Globus pallidus (tissue), 1 donor: ENCODE measurements around the gene HNRNPM.
A peak's percentile ranks its signal among the peaks of the same experiment; 100 is the strongest.

Experiments
- DNase-seq: peaks from one replicate; pipeline ENCODE4 v3.0.0-alpha.2; 2015; ENCODE audit warnings: low spot score

HNRNPM gene

DNA sequence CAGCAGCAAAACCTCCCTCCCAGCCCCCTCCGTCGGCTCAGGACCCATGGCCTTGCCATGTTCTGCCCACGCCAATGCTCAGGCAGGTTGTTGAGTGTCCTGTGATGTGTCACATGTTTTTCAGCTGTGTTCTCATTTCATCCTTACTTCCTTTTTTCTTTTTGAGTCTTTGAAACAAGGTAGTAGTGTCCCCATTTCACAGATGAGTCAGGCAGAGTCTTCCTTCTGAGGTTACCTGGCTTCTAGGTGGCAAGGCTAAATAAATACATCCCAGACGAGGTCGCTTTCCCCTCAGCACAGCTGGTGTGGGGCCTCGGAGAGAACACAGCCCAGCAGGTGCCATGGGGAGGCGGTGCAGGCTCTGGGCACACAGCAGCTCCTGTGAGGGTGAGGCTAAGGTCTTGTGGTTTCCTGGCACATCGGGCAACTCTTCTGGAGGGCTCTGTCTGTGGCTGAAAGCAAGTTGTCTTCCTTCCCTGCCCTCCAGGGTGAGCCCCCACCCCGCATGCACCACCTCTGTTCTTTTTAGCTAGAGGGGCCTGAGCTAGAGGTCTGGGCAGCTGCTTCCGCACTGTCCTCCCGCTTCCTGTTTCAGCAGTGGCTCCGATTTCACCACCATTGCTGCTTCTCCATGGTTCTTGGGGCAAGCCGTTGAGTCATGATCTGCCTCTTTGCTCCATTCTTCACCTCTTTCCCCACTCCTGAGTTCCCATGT is 42.5 kb downstream of the HNRNPM start:
- peak; percentile 65 for DNase-seq

DNA sequence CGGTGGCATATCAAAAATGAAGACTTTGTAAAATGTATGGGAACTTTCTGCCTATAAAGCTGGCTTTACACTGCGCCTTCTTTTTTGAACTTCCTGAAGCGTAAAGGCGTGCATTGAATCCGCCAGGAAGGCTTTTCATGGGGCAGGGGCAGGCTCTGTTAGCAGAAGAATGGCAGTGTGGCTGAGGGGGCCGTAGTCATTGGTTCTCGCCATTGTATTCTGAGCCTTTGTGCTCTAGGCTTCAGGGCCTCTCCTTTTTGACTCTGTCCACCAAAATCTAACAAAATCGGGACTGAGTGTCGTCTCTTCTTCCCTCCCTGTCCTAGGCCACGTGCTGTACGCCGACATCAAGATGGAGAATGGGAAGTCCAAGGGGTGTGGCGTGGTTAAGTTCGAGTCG is 43.6 kb downstream of the HNRNPM start:
- DNase-seq: no peak

DNA sequence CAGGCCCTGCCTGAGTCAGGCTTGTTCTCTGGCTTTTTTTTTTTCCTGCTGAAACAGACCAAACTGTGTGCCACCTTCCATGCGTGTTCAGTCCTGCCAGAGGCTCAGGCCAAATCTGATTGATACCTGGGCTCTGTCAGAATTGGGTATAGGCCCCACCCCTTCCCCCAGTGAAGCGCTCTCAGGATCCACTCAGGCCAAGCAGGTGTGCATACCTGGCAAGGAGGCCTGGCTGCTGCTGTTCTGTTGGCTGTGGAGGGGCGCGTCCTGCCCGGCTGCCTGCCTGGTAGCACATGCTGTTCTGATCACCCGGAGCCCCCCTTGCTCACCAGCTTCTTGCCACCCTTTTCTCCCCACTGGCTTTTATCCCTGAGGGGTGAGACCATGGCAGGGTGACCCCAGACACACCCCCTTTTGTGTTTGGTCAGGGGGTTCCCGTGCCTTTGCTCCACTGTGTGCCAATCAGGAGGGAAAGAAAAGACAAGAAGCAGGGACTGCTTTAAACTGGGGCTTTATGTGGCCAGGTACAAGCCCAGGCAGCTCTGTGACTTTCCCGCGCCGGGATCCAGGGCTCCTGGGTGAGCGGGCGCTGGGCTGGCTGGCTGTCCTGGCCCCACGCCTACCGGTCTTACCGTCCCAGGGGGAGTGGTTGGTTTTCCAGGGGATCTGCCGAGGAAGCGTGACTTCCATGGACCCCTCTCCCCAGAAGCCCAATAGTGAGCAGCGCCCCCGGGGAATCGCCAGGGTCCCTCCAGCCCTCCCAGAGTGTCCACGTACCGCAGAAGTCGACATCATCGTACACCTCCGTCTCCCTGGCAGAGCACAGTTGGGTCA is 45.0 kb downstream of the HNRNPM start:
- no peak for DNase-seq

DNA sequence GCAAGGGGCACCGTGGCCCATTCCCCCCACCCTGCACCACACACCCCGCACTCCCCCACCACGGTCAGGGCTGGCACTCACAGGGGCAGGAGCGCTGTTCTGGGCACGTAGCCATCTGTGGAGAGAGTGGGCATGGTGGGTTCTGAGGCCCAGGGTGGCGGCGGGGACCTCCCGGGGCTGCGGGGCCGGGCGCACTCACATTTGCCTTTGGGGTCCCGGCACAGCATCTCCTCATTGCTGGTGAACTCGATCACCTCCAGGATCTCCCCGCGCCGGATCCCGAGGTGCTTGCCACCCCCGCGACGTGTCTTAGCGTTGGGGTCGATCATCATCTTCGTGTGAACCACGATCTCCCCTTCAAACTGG is 45.6 kb downstream of the HNRNPM start:
- no peak for DNase-seq

DNA sequence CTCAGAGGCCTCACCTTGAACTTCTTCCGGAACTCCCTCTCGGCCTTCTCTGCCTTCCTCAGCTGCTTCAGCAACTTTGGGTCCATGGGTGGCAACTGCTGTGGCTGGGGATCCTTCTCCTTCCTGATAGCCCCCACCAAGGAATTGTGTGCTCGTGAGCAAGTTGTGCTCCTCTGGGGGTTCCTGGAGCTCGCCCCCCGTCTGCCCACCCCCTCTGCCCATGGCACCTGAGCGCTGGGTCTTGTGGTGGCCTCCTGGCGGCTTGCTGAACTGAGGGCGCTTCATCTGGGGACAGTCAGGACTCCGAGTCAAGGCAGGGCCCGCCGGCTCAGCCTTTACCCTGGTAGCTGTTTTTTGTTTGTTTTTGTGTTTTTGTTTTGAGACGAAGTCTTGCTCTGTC is 46.1 kb downstream of the HNRNPM start:
- DNase-seq: no peak

DNA sequence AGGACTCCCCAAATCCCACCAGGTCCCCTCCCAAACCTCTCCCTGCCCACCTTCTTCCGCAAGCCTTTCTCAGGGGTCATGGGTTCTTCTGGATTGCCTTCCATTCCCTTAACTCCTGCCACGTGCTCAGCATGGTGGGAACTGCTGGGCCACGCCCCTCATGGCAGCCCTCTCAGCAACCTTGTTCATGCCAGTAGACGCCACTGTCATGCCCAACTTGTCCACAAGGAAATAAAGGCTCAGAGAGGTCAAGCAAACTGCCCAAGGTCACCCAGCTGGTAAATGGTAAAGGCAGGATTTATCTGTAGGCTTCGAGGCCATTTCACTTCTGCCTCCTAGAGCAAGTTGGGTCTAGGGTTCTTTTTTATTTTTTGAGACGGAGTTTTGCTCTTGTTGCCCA is 46.8 kb downstream of the HNRNPM start:
- DNase-seq: no peak

DNA sequence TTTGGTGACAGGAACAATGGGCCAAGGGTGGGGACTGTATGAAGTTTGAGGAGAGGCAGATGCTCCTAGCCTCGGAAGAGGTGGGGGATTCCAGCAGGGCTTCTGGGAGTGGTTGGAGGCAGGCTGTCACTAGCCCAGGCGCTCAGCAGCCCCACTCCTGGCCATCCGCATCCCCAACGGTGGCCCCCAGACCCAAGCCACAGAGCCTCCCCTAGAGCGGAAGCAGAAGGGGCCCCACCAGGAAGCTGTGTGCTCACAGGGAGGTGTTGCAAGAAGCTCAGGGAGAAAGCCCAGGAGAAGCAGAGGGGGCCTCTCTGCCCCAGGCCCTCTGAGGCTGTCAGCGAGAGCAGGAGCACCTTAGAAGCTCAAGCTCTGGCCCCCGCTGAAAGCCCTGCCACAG is 49.4 kb downstream of the HNRNPM start:
- DNase-seq: no peak

DNA sequence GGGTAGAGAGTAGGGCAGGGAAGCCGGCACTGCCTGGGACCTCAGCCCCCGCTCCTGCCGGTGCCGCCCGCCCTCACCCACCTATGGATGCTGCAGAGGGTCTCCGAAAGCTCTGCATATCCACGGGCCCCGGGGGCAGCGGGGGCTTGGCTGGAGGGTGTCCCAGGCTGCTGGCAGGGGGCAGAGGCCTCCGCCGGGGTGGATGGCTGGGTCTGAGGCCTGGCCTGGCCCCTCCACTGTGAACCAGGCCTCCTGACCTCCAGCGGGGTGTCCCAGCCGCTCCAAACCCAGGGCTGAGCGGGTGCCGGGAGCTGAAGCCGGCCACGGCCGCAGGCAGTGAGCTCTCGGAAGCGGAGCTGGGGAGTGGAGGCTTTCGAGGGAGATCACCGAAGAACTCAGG is 53.5 kb downstream of the HNRNPM start:
- DNase-seq: no peak

DNA sequence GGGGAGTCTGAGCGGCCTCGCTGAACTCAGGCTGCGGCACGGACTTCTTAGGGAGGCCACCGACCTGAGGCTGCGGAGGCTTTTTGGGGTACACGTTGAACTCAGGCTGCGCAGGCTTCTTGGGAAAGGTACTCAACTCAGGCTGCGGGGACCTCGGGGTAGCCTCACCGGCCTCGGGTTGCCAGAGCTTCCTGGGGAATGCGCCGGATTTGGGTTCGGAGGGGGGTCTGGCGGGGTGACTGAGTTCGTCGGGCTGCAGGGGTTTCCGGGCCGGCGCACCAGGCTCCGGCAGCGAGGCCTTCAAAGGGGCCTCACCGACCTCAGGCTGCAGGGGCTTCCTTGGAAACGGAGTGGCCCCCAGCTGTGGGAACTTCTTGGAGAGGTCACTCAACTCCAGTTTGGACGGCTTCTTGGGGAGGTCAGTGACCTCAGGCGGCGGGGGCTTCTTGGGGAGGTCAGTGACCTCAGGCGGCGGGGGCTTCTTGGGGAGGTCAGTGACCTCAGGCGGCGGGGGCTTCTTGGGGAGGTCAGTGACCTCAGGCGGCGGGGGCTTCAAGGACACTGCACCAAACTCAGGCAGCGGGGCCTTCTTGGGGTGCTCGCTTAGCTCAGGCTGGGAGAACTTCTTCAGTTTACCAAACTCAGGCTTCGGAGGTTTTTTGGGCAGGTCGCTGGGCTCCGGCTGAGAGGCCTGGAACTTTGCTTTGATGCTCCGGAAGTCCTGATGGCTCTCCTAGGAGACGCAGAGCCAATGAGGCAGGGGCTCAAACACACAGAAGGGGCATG is 54.5 kb downstream of the HNRNPM start:
- DNase-seq: no peak

DNA sequence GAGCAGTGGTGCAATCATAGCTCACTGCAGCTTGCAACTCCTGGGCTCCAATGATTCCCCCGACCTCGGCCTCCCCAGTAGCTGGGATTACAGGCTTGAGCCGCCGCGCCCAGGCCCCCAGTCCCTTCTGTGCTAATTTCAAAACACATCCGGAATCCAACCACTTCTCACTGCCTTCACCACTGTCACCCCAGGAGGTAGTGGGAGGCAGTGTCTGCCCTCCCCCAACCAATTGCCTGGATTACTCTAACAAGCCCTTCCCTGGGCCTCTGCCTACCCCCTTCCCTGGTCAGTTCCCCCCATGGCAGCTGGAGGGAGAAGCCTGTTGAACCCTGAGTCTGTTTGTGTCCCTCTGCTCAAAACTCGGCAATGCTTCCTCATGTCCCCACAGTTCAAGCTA is 55.4 kb downstream of the HNRNPM start:
- DNase-seq: peak; percentile 33

DNA sequence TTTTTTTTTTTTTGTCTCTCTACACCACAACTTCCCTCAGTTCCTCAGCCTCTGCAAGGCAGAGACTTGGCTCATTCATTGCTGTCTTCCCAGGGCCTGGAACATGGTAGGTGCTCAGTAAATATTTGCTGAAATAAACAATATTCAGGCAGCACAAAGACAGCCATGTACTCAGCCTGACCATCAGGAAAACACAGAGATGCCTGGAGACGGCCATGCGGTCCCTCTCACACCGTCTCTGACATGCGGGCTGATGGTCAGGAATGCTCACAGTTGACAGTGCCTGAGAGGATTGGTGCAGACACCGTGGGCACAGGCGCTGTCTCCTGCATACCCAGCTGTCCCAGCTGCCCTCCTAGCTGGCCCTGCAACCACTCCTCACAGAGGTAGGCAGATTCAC is 56.7 kb downstream of the HNRNPM start:
- no peak for DNase-seq

DNA sequence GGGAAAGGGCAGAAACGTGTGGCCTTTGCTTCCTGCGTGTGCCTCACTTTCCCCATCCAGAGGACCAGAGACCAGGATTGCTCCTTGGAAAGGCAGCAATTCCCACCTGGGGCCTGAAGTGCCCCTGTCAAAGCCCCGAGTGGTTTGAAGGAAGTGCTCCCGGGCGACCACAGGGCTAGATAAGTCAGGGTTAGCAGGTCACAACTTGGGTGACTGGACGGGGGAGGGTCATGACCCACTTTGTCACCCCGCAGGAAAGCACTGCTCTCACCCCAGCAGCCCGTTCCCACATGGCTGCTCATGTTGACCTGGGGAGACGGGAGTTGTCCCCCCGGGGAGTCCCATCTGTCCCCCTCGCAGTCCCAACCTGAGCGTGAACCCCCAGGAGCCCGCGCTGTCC is 57.2 kb downstream of the HNRNPM start:
- DNase-seq: no peak

DNA sequence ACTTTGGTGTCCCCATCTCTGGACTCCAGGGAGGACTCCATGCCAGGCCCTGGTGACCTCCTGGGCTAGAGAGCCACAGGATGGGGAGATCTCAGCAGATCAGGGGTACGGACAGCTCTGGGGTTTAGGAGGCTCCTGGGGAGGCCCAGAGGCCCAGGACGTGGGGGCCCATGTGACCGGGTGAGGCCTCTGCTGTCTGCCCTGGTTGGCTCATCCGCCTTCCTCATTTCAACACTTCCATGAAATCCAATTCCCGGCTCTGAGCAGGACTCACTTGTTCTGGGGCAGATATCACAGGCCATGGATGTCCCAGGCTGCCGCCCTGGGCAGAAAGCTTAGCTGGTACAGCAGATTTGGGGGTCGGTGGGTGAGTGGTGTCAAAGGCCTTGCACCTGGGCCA is 58.7 kb downstream of the HNRNPM start:
- no peak for DNase-seq

DNA sequence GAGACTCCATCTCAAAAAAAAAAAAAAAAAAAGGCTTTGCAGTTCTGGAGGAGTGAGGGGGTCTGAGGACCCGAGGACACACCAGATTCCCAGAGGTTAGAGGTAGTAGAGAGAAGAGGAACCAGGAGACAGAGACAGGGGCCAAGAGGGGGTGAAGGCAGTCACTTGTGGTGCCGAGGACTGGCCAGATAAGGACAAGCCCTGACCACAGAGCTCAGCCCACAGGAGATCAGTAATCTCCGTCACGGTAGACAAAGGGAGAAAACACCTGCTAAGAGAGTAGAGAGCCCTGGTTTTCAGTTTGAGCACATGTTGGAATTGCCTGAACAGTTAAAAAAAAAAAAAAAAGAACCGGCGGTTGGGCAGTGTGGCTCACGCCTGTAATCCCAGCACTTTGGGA is 59.4 kb downstream of the HNRNPM start:
- DNase-seq: no peak

DNA sequence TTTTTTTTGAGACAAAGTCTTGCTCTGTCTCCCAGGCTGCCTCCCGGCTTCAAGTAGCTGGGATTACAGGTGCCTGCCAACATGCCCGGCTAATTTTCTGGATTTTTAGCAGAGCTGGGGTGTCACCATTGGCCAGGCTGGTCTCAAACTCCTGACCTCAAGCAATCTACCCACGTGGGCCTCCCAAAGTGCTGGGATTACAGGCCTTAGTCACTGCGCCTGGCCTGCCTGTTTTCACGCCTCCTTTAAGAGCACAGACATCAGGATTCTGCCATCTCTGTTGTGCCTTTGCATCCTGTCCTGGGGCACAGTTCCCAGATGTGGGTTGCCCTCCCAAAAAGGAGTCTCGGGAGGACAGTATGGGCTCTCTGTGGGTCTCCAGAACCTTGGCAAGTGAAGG is 60.1 kb downstream of the HNRNPM start:
- DNase-seq: no peak

DNA sequence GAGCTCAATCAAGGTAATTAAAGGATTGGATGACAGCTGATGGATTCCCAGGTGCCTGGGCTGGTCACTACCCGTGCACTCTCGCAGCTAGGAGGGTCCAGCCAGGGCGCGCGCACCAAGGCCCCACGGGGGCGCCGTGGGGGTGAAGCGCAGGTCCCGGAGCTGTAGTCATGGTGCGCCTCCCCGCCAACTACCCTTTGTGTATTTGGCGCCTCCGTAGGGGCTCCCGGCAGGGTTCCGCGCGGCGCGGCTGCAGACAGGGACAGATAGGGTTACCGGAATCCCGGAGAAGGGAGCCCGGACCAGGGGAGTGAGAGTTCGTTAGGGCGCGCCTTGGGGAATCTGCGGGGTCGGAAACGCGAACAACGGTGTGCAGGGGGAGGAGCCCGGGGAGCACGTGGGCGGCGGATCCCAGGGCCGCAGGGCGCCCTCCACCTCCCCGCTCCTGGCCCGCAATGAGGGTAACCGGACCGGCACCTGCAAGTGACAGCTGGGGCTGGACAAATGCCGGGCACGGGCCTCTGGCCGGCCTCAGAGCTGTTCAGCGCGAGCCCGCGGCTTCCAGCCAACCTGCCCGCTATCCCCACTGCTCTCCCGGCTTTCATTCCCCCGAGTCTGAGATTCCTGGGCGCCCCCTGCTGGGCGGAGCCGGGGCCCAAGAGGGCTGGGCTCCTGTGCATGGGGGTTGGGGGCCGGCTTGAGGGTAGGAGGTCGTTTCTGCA is 61.1 kb downstream of the HNRNPM start:
- DNase-seq: peak; percentile 76

DNA sequence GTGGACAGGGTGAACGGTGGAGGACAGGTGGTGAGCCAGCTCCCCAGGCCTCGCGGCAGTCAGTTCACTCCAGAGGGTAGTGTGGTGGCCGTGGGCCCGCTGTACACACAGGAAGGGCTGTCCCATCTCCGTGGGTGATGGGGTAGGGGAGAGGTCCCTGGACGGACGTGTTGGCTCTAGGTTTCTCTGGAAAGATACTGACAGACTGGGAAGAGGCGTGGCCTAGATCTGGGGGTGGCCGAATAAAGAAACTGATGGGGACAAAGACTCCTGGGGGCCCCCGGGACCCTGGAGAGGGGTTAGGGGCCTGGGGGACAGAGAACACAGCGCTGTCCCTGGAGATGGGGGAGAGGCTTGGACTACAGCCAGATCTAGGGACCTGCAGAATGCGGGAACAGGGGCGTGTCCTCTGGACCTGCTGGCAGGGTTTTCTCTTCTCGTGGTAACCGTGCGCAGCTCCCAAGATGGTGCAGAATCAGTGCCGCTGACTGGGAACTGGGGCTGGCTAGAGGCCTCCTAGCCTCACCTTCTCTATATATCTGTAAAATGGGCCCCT is 61.7 kb downstream of the HNRNPM start:
- no peak for DNase-seq

DNA sequence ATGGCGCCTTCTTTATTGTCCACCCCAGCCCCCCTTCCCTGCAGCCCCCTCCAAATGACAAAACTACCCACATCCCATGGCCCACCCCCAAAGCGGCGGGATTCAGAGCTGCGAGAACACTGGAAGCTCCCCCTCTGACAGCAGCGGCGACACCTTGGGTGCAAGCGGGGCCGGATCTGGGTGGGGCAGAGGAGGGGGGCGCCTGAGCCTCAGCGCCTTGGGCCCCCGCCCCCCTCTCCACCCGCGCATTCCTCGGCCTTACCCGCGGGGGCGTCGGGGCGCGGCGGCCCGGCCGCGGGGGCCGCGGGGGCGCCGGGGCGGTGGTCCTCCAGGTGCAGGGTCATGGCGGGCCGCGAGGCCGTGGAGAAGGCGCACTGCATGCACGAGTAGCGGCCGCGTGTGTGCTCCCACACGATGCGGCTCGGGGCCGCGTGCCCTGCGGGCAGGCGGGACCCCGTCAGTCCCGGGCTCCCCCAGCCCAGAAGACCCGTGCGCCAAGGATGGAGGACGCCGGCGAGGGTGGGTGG is 65.9 kb downstream of the HNRNPM start:
- no peak for DNase-seq

DNA sequence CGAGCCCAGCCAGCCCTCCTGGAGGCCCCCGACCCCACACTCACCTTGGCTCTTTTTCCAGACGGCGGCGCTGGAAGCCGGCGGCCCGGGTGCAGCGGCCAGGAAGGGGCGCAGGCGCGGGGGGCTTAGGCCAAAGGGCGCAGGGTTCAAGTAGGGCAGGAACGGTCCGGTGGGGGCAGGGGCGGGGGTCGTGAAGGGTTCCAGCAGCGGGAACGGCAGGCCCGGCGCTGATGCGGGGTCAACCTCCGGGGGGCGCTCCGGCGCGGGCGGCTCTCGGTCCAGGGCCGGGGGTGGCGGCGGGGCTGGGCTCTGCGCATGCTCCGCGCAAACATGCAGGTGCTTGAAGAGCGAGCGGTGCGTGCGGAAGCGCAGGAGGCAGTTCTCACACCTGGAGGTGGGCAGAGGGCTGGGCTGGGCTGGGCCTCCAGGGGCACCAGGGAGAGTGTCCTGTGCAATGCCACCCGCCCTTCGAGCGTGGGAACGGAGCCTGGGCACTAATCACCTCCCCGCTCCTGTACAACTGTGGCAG is 66.9 kb downstream of the HNRNPM start:
- no peak for DNase-seq

DNA sequence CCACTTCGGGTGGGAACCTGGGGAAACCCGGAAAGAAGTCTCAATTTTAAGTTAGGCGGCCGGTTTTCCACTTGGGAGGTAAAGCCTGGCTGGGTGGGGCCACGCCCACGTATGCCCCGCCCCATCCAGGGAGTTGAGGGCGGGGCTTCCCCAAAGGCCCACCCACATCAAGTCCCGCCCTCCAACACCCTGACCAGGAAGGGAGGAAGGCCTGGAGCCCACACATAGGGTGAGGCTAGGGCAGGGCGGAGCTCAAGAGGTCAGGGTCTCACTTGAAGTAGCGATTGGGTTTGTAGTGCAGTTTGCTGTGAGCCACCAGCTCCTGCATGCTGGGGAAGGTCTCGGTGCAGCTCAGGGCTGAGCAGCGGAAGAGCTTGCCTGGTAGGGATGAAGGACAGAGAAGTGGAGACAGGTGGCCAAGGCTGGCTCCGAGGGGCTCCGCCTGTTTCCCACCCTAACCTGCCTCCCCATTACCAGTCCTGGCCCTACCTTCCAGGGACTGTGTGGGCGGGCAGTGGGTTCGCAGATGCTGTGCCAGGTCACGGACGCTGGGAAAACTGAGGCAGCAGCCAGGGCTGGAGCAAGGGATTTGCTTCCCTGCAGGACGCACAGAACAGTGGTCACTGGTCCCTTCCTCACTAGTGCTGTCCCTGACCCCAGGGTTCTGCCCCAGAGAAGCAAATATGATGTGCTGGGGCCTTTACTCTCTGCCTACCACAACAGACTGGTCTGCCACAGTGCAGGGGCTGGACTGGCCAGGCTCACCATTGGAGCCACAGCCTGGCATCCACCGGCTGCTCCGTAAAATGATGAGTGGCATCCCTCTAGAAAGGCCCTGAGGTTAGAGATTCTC is 67.6 kb downstream of the HNRNPM start:
- no peak for DNase-seq
